Breast epithelium (tissue), 4 donors: ENCODE data around the gene APCDD1. TPM values are rescaled to one million over a fixed set of nuclear protein-coding genes. Genes with fewer than 3 reads are reported as not detected.

Experiments used
- DNase-seq, 2 donors: peaks; one replicate each; pipeline ENCODE4 v3.0.0-alpha.2; 2019; ENCODE audit warnings: low spot score in 2 of 2
- H3K27ac ChIP-seq, 2 donors: fragments of 200-600 bp; sonication (generic) in 1 of 2; one replicate each; pipeline ENCODE4 v1.5.1; 2016 to 2019; ENCODE audit warnings: mild to moderate bottlenecking in 1 of 2
- H3K27me3 ChIP-seq, 2 donors: fragments of 200-600 bp; sonication (generic) in 1 of 2; one replicate each; pipeline versions ENCODE4 v1.5.1 to v1.6.0; 2017 to 2019; ENCODE audit warnings: control low read depth in 1 of 2, mild to moderate bottlenecking in 1 of 2
- H3K36me3 ChIP-seq: fragments of 200-600 bp; one replicate; pipeline ENCODE4 v1.5.1; 2019
- H3K4me1 ChIP-seq, 2 donors: fragments of 200-600 bp; sonication (generic); one replicate each; pipeline ENCODE4 v1.5.1; 2016 to 2019; ENCODE audit warnings: control low read depth in 1 of 2
- H3K4me3 ChIP-seq, 3 donors: fragments of 200-600 bp; sonication (generic); 1 replicate in 2 of 3; 2 replicates in 1 of 3; pipeline ENCODE4 v1.5.1; 2016 to 2019; ENCODE audit warnings: mild to moderate bottlenecking in 3 of 3, moderate library complexity in 2 of 3
- H3K9me3 ChIP-seq, 2 donors: fragments of 200-600 bp; sonication (generic) in 1 of 2; one replicate each; pipeline ENCODE4 v1.5.1; 2016 to 2019; ENCODE audit warnings: control low read depth in 1 of 2
- CTCF ChIP-seq, 3 donors: fragments of 450-650 bp; IDR thresholded peaks; one replicate each; pipeline ENCODE4 v1.5.1; 2016 to 2017; ENCODE audit warnings: antibody characterized with exemption in 3 of 3, mild to moderate bottlenecking in 3 of 3, moderate library complexity in 3 of 3
- POLR2A ChIP-seq: fragments of 450-650 bp; IDR thresholded peaks from one replicate; pipeline ENCODE4 v1.6.1; 2016; ENCODE audit warnings: antibody characterized with exemption, mild to moderate bottlenecking, moderate library complexity
- POLR2AphosphoS5 ChIP-seq, 3 donors: sonication (generic); formaldehyde crosslinking; IDR thresholded peaks; one replicate each; pipeline ENCODE4 v1.6.1; 2017; ENCODE audit warnings: antibody characterized with exemption in 3 of 3
- intact Hi-C: fragments of 100-400 bp; cut with DNase I; formaldehyde crosslinking; loops from one replicate; pipeline ENCODE4 v1.15.1; 2023; ENCODE audit warnings: low total_unique reads
- total RNA-seq, 3 donors: library from RNA; depleted of rRNA; stranded (reverse); fragments of >200 nt; gene quantifications; one replicate each; pipeline ENCODE4 v1.1.0, GENCODE V29; 2016

The APCDD1 gene
- total RNA-seq, 3 donors from 2014 or later, result 34.1 to 275 (median 38.8) TPM

- intact Hi-C loops, result loop anchor here (5.0 kb wide), 1 partner anchor 597 kb away; no protein-coding TSS in a partner anchor
- TF ChIP-seq POLR2AphosphoS5 (IDR thresholded peaks at IDR 0.05), result peak in 1 of 3 donors; percentile 50
- TF ChIP-seq CTCF (IDR thresholded peaks at IDR 0.05), result no peak
- no peak for TF ChIP-seq POLR2A
- Histone ChIP-seq H3K4me3 (no peak overlapping the region), H3K27me3 (no peaks in the 10 kb centered on the region), H3K36me3 (no peaks in the 10 kb centered on the region), H3K27ac (peak overlapping the region; percentile 59 to 67), H3K4me1 (peaks cover 0 to 6% of the 10 kb centered on the region in 2 donors), H3K9me3 (no peaks in the 10 kb centered on the region)
- DNase-seq, result no peak
Observed at GRCh38 chr18:10514082-10514481, 59.6 kb downstream of the APCDD1 start.

- Histone ChIP-seq H3K27ac (no peak overlapping the region), H3K27me3 (no peaks in the 10 kb centered on the region), H3K36me3 (no peaks in the 10 kb centered on the region), H3K9me3 (no peaks in the 10 kb centered on the region), H3K4me1 (peaks cover 0 to 6% of the 10 kb centered on the region in 2 donors), H3K4me3 (no peak overlapping the region)
- intact Hi-C loops, result loop anchor here (5.0 kb wide), 1 partner anchor 597 kb away; no protein-coding TSS in a partner anchor
- no peak for DNase-seq
- no peak for TF ChIP-seq POLR2A
Observed at GRCh38 chr18:10514601-10515000, 60.2 kb downstream of the APCDD1 start.

- TF ChIP-seq CTCF (IDR thresholded peaks at IDR 0.05) (no peak), POLR2A (no peak), POLR2AphosphoS5 (IDR thresholded peaks at IDR 0.05) (peak in 1 of 3 donors; percentile 21)
- Histone ChIP-seq H3K4me3 (no peak overlapping the region), H3K9me3 (no peaks in the 10 kb centered on the region), H3K4me1 (peaks cover 0 to 6% of the 10 kb centered on the region in 2 donors), H3K27ac (peak overlapping the region; percentile 57 to 59), H3K27me3 (no peaks in the 10 kb centered on the region), H3K36me3 (no peaks in the 10 kb centered on the region)
- DNase-seq, result peak in 1 of 2 donors; percentile 81
- intact Hi-C loops, result no loop called here
Observed at GRCh38 chr18:10515456-10515855, 61.0 kb downstream of the APCDD1 start.

GRCh38 chr18:10516078-10516477 is 61.6 kb downstream of the APCDD1 start:
- Histone ChIP-seq H3K36me3 (no peaks in the 10 kb centered on the region), H3K4me3 (no peak overlapping the region), H3K4me1 (peaks cover 0 to 6% of the 10 kb centered on the region in 2 donors), H3K9me3 (no peaks in the 10 kb centered on the region), H3K27ac (peak overlapping the region; percentile 57 to 59), H3K27me3 (no peaks in the 10 kb centered on the region)
- DNase-seq, result no peak
- TF ChIP-seq POLR2A, result no peak
- TF ChIP-seq CTCF (IDR thresholded peaks at IDR 0.05), result no peak
- no peak for TF ChIP-seq POLR2AphosphoS5 (IDR thresholded peaks at IDR 0.05)
- intact Hi-C loops, result no loop called here

- no peak overlapping the region for H3K4me3 ChIP-seq
- peak in 1 of 3 donors; percentile 16 for TF ChIP-seq CTCF (IDR thresholded peaks at IDR 0.05)
- TF ChIP-seq POLR2AphosphoS5 (IDR thresholded peaks at IDR 0.05), result no peak
- peaks cover 0 to 2% of the 10 kb centered on the region in 2 donors for H3K4me1 ChIP-seq
- peak overlapping the region in 1 of 2 donors; percentile 41 for H3K27ac ChIP-seq
- H3K9me3 ChIP-seq, result no peaks in the 10 kb centered on the region
- no peak for DNase-seq
- no peaks in the 10 kb centered on the region for H3K36me3 ChIP-seq
- H3K27me3 ChIP-seq, result no peaks in the 10 kb centered on the region
- intact Hi-C loops, result loop anchor here (2.0 kb wide), 1 partner anchor 546 kb away; no protein-coding TSS in a partner anchor
Observed at GRCh38 chr18:10518595-10519255, 64.3 kb downstream of the APCDD1 start.
